Body of pancreas (tissue), 4 donors: ENCODE data around the gene HOXB3. TPM values are rescaled to one million over a fixed set of nuclear protein-coding genes. Genes with fewer than 3 reads are reported as not detected.

Source experiments
- ATAC-seq: fragments of 150-250 bp; one replicate; pipeline ENCODE4 v1.9.1; 2016
- DNase-seq, 4 donors: peaks; one replicate each; pipeline ENCODE4 v3.0.0-alpha.2; 2019
- H3K27ac ChIP-seq, 4 donors: fragments of 200-600 bp; sonication (generic); 1 replicate in 3 of 4; 2 replicates in 1 of 4; pipeline versions ENCODE4 v1.5.1 to v1.6.1; 2016 to 2019; ENCODE audit warnings: mild to moderate bottlenecking in 1 of 4, mixed read lengths in 1 of 4, moderate library complexity in 1 of 4
- H3K27me3 ChIP-seq, 2 donors: fragments of 200-600 bp; sonication (generic); one replicate each; pipeline ENCODE4 v1.6.0; 2016; ENCODE audit warnings: mild to moderate bottlenecking in 1 of 2
- H3K36me3 ChIP-seq, 2 donors: fragments of 200-600 bp; sonication (generic); replicated peaks in 1 of 2; 2 replicates each; pipeline ENCODE4 v1.5.1; 2016; ENCODE audit warnings: low read depth in 2 of 2; ENCODE audit not compliant: insufficient read depth in 1 of 2
- H3K4me1 ChIP-seq: fragments of 200-600 bp; sonication (generic); one replicate; pipeline ENCODE4 v1.6.0; 2016
- H3K4me3 ChIP-seq, 2 donors: fragments of 200-600 bp; sonication (generic); 1 replicate in 1 of 2; 2 replicates in 1 of 2; pipeline ENCODE4 v1.5.1; 2016 to 2019
- H3K9me3 ChIP-seq, 3 donors: fragments of 200-600 bp; sonication (generic); 1 replicate in 2 of 3; 2 replicates in 1 of 3; pipeline ENCODE4 v1.5.1; 2016
- POLR2A ChIP-seq, 3 donors: fragments of 450-650 bp; IDR thresholded peaks; one replicate each; pipeline ENCODE4 v1.6.1; 2016; ENCODE audit warnings: antibody characterized with exemption in 3 of 3, mild to moderate bottlenecking in 2 of 3
- WGBS, 2 donors: methylation state at CpG; one replicate each; pipeline ENCODE4 v1.1.5; 2017; 5-methylcytosine and 5-hydroxymethylcytosine counted together
- intact Hi-C: fragments of 100-400 bp; cut with DNase I; formaldehyde crosslinking; loops from one replicate; pipeline ENCODE4 v1.15.1; 2023
- microRNA counts, 2 donors: library from miRNA; unstranded; fragments of <30 nt; microRNA quantifications; one replicate each; lab custom pipeline; 2017
- microRNA-seq, 2 donors: library from miRNA; unstranded; fragments of <30 nt; microRNA quantifications; one replicate each; pipeline ENCODE4, GENCODE V29; 2016; ENCODE audit warnings: borderline number of aligned reads in 2 of 2, borderline replicate concordance in 2 of 2
- small RNA-seq: library from RNA; depleted of rRNA; stranded (forward); fragments of <200 nt; gene quantifications from one replicate; pipeline ENCODE3, GENCODE V24; 2016
- total RNA-seq, 2 donors: library from RNA; depleted of rRNA; stranded (reverse); fragments of >200 nt; gene quantifications; one replicate each; pipeline ENCODE4 v1.1.0, GENCODE V29; 2016
- TF ChIP-seq, protein P1 (sequence below), 7 experiments: fragments of 450-650 bp in 4 of 7; fragments of 200-600 bp in 3 of 7; sonication (generic) in 3 of 7; IDR thresholded peaks; one replicate each; pipeline ENCODE4 v1.5.1; 2016 to 2019; ENCODE audit warnings: antibody characterized with exemption in 7 of 7

HOXB3 gene
- total RNA-seq, 2 donors from 2014 or later: 2.9 TPM; not detected in 1

DNA sequence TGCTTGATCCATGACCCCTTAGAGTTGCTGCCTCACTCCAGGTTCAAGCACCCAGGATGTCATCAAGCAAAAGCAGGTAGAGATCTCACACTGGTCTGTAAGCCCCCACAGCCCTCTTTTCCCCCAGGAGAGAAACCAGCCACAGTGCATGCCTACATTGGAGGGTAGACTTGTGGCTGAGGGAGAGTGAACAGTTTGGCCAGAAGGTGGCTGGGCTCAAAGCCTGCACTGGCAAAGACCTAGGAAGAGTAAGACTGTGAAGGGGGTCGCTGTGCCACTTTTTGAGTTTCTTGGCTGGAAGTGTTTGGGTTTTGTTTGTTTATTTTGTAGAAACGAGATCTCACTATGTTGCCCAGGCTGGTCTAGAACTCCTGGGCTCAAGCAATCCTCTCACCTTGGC, 87.7 kb downstream of the HOXB3 start:
- ATAC-seq: no peak
- Histone ChIP-seq H3K27me3 (no peaks in the 10 kb centered on the region), H3K4me1 (no peaks in the 10 kb centered on the region), H3K4me3 (no peak overlapping the region), H3K9me3 (no peaks in the 10 kb centered on the region), H3K27ac (no peak overlapping the region), H3K36me3 (no peaks in the 10 kb centered on the region)
- intact Hi-C loops: no loop called here
- no peak for DNase-seq
- WGBS, 2 donors: 50 to 66% methylated on average over 2 of the region's 2 CpGs
- TF ChIP-seq, protein P1, sequence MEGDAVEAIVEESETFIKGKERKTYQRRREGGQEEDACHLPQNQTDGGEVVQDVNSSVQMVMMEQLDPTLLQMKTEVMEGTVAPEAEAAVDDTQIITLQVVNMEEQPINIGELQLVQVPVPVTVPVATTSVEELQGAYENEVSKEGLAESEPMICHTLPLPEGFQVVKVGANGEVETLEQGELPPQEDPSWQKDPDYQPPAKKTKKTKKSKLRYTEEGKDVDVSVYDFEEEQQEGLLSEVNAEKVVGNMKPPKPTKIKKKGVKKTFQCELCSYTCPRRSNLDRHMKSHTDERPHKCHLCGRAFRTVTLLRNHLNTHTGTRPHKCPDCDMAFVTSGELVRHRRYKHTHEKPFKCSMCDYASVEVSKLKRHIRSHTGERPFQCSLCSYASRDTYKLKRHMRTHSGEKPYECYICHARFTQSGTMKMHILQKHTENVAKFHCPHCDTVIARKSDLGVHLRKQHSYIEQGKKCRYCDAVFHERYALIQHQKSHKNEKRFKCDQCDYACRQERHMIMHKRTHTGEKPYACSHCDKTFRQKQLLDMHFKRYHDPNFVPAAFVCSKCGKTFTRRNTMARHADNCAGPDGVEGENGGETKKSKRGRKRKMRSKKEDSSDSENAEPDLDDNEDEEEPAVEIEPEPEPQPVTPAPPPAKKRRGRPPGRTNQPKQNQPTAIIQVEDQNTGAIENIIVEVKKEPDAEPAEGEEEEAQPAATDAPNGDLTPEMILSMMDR (IDR thresholded peaks at IDR 0.05): no peak
- no peak for TF ChIP-seq POLR2A (IDR thresholded peaks at IDR 0.05)

DNA sequence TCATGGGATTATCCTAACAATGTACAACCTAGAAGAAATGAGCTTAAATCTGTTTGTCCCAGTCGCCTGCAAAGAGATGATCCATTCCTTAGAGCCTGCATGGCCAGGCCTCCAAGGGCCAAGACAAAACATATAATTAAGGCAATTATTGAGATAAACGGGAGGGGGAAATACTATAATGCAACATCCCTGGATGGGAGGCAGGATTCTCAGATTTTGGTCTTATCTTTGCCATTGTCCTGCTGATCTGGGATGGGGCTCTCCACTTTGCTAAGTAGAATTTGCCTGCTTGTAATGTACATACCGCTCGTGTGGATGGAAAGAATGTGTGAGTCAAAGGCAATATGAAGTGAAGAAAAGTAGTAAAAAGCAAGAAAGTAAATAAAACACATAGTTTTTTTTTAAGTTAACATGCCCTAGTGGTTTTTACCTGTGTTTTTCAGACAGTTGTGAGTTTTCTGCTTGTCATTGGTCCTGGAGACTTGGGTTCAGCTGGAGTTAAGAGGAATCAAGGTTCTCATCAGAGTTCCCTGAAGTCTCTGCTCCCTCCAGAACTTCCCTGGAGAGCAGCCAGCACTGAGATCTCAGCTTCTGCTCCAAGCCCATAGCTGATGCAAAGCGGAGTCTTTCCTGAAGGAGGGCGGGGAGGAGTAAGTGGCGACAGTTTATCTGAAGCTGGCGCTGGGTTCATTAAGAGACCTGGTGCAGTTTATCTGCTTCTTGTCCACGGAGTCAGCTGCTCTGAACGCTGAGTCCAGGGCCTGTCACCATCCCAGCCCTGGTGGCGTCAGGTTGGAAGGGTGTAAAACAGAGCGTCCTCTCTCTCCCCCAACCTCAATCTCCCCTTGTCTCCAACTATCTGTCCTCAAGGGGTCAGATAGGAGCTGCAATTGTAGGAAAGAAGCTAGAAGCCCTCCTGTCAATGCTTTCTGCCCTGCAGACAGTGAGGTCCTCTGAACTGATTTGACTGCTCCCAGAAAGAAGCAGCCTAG, 89.3 kb downstream of the HOXB3 start:
- Histone ChIP-seq H3K4me1 (no peaks in the 10 kb centered on the region), H3K9me3 (no peaks in the 10 kb centered on the region), H3K27ac (no peak overlapping the region), H3K4me3 (no peak overlapping the region), H3K27me3 (no peaks in the 10 kb centered on the region), H3K36me3 (no peaks in the 10 kb centered on the region)
- 61 to 68% methylated on average over 10 to 12 of the region's 12 CpGs for WGBS, 2 donors
- intact Hi-C loops: no loop called here
- DNase-seq (no peak), ATAC-seq (no peak)
- no peak for TF ChIP-seq POLR2A (IDR thresholded peaks at IDR 0.05)
- TF ChIP-seq, protein P1 (IDR thresholded peaks at IDR 0.05): no peak

- no peaks in the 10 kb centered on the region for H3K4me1 ChIP-seq
- TF ChIP-seq POLR2A (IDR thresholded peaks at IDR 0.05): no peak
- TF ChIP-seq, protein P1 (IDR thresholded peaks at IDR 0.05): no peak
- no peak overlapping the region for H3K4me3 ChIP-seq
- H3K36me3 ChIP-seq: no peaks in the 10 kb centered on the region
- no peaks in the 10 kb centered on the region for H3K27me3 ChIP-seq
- 83 to 91% methylated on average over 5 of the region's 5 CpGs for WGBS, 2 donors
- no peak for DNase-seq
- no peaks in the 10 kb centered on the region for H3K9me3 ChIP-seq
- ATAC-seq: no peak
- H3K27ac ChIP-seq: no peak overlapping the region
- intact Hi-C loops: no loop called here
These were observed 90.2 kb downstream of the HOXB3 start for GRCh38 chr17:48499735-48500434.

DNA sequence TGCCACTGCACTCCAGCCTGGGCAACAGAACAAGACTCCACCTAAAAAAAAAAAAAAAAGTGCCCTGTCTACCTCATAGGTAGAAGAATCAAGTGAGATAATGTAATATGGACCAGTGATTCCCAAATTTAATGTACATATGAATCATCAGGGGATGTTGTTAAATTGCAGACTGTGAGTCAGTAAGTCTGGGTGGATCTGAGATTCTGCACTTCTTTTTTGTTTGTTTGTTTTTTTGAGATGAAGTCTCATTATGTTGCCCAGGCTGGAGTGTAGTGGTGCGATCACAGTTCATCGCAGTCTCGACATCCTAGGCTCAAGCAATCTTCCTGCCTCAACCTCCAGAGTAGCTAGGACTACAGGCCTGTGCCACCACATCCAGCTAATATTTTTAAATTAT, 90.8 kb downstream of the HOXB3 start:
- Histone ChIP-seq H3K4me3 (no peak overlapping the region), H3K36me3 (no peaks in the 10 kb centered on the region), H3K27me3 (no peaks in the 10 kb centered on the region), H3K4me1 (no peaks in the 10 kb centered on the region), H3K27ac (no peak overlapping the region), H3K9me3 (no peaks in the 10 kb centered on the region)
- intact Hi-C loops: no loop called here
- WGBS, 2 donors: 97% methylated on average over 3 of the region's 3 CpGs
- TF ChIP-seq, protein P1 (IDR thresholded peaks at IDR 0.05): no peak
- no peak for TF ChIP-seq POLR2A (IDR thresholded peaks at IDR 0.05)
- no peak for DNase-seq
- ATAC-seq: no peak

MicroRNAs encoded within 50 kb of the gene (microRNA counts, 767-probe panel; counts per million panel counts)
- 1,473 to 7,332 counts per million in 2 donors for microRNA hsa-miR-10a-5p (lab: Ali Mortazavi, UCI)

Small RNA genes lying within 50 kb of the gene (microRNA-seq; reads per million reads assigned to microRNA genes)
- gene MIR196A1: 0 reads per million in 2 donors

Small RNA genes lying within 50 kb of the gene (small RNA-seq; reads per million reads assigned to genes)
- not detected for gene MIR196A1

Other genes with a start within 250 kb of the HOXB3 start
- 1 to 10 TPM in 1 of 2 donors, under 1 TPM in 1; 0.78 to 4.0 TPM for gene SKAP1, start 160.0 kb downstream of the HOXB3 start, total RNA-seq
- not detected for gene HOXB1, start 59.2 kb downstream of the HOXB3 start, total RNA-seq
- 10 to 100 TPM; 13.7 to 32.3 TPM for gene HOXB2, start 45.1 kb downstream of the HOXB3 start, total RNA-seq
- 1 to 10 TPM in 1 of 2 donors, under 1 TPM in 1; 0.26 to 2.3 TPM for gene HOXB4, start 11.9 kb downstream of the HOXB3 start, total RNA-seq
- under 1 TPM in 1 of 2 donors, not detected in 1; 0.99 TPM for gene HOXB5, start 3.5 kb upstream of the HOXB3 start, total RNA-seq
- 1 to 10 TPM; 2.1 to 2.6 TPM for gene HOXB6, start 14.7 kb upstream of the HOXB3 start, total RNA-seq
- under 1 TPM in 1 of 2 donors, not detected in 1; 0.52 TPM for gene HOXB7, start 20.8 kb upstream of the HOXB3 start, total RNA-seq
- gene HOXB8, start 25.1 kb upstream of the HOXB3 start, total RNA-seq: not detected
- not detected for gene HOXB9, start 36.1 kb upstream of the HOXB3 start, total RNA-seq
- not detected for gene PRAC1, start 132.3 kb upstream of the HOXB3 start, total RNA-seq
- gene PRAC2, start 132.9 kb upstream of the HOXB3 start, total RNA-seq: not detected
- gene HOXB13, start 138.5 kb upstream of the HOXB3 start, total RNA-seq: not detected
- under 1 TPM in 1 of 2 donors, not detected in 1; 0.26 TPM for gene TTLL6, start 227.0 kb upstream of the HOXB3 start, total RNA-seq
- 10 to 100 TPM; 62.8 to 69.9 TPM for gene CALCOCO2, start 240.8 kb upstream of the HOXB3 start, total RNA-seq